ENCODE measurements around the gene KRTAP21-1.
"Not testable (repeated sequence)": the region's sequence is repeated elsewhere in the genome, so short reads cannot be mapped to it uniquely, and the experiment has no call there.

KRTAP21-1 gene

DNA sequence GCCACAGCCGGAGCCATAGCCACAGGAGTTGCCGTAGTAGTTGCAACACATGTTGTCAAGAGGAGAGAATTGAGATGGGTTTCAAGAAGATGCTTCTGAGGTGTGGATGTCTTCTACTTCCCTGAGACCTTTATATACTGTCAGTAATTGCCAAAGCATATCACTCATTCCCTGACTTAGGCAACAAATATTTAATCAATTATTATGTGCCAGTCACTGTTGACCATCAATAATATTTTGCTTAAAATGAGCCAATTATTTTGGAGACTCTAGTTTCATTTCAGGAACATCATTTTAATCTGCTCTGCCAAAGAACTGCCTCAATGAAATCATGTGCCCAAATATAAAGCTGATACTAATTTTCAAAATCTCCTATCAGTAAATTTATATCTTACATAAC, at the start of gene KRTAP21-1:
Gene KRTAP21-1 (minus strand): TSS at position 101 of the 400 bp plus-strand sequence. CDS start 50 bp downstream, at position 51.
- not testable (repeated sequence) for DNase-seq (ENCODE audit: low spot score)

GRCh38 chr21:30800605-30801004, 45.4 kb upstream of the KRTAP21-1 start:
- no peak for DNase-seq (ENCODE audit: low spot score)

GRCh38 chr21:30793581-30794314, 38.5 kb upstream of the KRTAP21-1 start:
- no peak for DNase-seq (ENCODE audit: low spot score)

- no peak for DNase-seq (ENCODE audit: low spot score)
Observed at GRCh38 chr21:30779249-30779648, 24.0 kb upstream of the KRTAP21-1 start.

DNA sequence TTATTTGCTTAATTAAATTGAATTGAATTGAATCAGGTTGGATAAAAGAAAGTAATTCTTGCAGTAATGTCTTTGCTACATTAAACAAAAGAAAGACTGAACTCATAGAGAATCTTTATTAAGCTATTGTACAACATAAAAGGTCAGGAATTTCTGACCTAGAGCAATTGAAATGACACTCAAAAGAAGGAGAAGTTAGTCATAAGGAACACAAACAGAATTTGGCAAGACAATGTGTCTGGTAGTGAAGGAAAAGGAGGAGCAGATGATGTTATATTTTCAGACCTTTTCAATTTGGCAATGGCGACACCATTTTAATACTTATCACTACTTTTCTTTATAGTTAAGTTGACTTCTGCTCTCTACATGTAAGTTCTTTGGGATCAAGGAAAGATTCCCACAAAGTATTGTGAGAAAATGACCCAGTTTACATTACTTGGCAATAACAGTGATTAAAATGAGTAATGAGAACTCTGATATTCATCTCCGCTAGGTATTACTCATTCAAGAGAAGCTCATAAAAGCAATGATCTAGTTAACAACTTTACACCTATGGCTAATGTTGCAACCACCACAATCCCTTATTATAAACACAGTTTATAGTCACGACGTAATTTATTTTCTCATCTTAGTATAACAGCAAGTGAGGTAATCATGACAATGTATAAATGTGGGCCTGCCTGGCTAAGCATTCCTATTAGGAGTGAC, 14.7 kb upstream of the KRTAP21-1 start:
- no peak for DNase-seq (ENCODE audit: low spot score)

GRCh38 chr21:30760776-30761175, 5.5 kb upstream of the KRTAP21-1 start:
- DNase-seq (ENCODE audit: low spot score), result no peak

GRCh38 chr21:30758306-30758705, 3.1 kb upstream of the KRTAP21-1 start:
- DNase-seq (ENCODE audit: low spot score), result no peak

DNA sequence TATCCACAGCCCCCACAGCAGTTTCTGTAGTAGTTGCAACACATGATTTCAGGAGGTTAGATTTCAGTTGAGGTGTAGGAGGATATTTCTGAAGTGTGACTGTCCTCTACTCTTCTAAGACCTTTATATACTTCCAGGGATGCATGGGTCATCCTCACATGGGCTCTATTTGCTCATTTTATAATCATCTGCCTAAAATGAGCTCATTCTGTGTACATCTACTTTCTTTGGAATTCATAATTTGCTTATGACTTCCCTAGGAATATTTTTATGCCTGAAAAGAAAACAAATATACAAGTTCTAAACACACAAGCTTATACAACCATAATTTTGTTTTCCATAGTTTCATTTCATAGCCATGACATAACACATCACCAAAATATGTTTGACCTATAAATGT, 8.1 kb downstream of the KRTAP21-1 start, which contains the start of gene KRTAP21-2:
Gene KRTAP21-2 (minus strand): TSS at position 101 of the 400 bp plus-strand sequence. CDS start 57 bp downstream, at position 44.
- DNase-seq (ENCODE audit: low spot score), result no peak

DNA sequence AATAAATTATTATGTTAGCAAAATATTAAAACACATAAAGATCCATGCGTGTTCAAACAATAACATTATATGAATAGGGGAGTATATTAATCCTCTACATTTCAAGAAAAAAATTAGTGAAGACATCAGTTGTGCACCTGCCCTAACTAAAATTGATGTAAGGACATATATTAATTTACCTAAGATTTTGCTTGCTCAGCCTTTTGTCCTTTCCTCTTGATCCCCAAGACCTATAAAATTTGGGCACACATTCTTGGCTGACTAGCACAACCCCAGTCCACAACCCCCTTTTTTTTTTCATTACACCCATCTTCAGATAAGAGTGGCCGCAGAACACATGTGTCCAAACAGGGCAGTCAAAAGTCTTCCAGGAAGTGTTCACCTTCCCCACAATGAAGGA, 14.8 kb downstream of the KRTAP21-1 start:
- DNase-seq (ENCODE audit: low spot score), result no peak

- no peak for DNase-seq (ENCODE audit: low spot score)
Observed at GRCh38 chr21:30733026-30733425, 22.2 kb downstream of the KRTAP21-1 start.

DNA sequence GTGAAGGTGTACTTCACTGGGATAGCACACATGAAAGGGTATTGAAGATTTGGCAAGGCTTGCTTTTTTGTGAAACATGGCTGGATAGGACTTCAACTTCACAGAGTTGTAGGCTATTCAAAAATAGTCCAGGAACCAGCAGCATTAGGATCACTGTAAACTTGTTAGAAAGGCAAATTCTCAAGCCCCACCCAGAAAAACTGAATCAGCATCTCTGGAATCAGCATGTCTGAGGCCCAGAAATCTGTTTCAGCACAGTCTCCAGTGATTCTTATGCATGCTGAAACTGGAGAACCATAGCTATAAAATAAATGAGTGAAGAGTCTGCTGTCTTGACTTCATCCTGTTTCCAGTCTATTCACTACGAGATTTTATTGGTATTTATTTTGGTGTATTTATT, 28.5 kb downstream of the KRTAP21-1 start:
- no peak for DNase-seq (ENCODE audit: low spot score)

GRCh38 chr21:30719401-30719800, 35.8 kb downstream of the KRTAP21-1 start:
- no peak for DNase-seq (ENCODE audit: low spot score)

DNA sequence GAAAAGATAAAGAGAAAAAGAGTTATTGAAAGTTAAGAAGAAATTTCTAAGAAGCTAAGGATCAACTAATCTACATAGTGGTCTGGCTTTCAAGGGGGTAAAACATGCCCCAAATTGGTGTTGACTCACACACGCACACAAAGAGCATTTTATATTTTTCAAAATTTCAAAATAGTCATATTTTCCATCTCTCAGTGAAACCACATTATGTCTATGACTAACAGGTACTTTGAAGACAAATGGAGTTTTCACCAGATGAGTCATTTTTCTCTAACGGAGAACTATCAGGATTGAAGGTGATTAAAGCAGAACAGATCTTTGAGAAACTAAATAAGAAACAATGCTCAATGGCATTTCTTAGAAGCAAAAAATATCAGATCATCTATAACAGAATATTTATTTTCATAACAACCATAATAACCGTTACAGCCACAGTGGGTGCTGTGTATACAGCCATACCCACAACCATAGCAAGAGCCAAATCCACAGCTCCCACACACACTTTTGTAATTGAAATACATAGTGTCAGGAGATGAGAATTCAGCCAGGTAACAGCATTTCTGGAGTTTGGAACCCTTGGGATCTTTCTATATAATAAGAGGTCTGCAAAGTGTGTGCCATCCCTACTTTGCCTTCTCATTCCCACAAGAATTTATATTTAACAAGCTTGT, 36.9 kb downstream of the KRTAP21-1 start, which contains the start of gene KRTAP21-3:
Gene KRTAP21-3 (minus strand): TSS at position 539 of the 671 bp plus-strand sequence. CDS start 18 bp downstream, at position 521.
- peak; percentile 12 for DNase-seq (ENCODE audit: low spot score)

DNA sequence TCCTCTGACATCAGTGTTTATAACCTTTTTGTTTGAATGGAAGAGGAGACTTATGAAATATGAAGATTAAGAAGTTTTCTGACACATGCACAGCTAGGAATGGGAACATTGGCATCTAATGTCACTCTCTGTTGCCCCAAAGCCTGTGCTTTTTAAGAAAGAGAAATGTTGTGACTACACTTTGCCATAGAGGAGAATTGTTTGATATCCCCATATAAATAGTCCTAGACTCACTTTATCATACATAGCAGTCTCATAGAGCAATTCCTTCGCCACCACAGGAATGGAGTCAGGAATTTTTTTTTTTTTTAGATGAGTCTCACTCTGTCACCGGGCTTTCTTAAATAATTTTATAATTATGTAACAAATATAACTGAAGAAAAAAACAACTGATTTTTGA, 38.1 kb downstream of the KRTAP21-1 start:
- no peak for DNase-seq (ENCODE audit: low spot score)

DNA sequence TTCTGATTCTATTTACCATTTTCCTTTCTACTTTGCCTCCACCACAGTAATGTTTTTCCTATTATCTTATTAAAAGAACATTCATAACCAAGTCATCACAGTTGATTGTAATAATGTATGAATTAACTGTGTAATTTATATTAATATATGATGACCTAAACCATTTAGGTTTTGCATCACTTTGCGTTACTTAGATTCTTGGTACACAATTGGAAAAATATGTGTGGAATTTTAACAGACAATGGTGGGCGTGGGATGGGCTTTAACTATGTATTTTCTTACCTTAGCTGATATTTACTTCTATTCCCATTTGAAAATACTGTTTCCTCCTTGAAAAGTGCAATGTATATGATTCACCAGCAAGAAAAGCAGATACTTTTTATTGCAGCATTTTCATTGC, 40.3 kb downstream of the KRTAP21-1 start:
- DNase-seq (ENCODE audit: low spot score), result no peak

- no peak for DNase-seq (ENCODE audit: low spot score)
Observed at GRCh38 chr21:30714456-30714855, 40.8 kb downstream of the KRTAP21-1 start.

DNA sequence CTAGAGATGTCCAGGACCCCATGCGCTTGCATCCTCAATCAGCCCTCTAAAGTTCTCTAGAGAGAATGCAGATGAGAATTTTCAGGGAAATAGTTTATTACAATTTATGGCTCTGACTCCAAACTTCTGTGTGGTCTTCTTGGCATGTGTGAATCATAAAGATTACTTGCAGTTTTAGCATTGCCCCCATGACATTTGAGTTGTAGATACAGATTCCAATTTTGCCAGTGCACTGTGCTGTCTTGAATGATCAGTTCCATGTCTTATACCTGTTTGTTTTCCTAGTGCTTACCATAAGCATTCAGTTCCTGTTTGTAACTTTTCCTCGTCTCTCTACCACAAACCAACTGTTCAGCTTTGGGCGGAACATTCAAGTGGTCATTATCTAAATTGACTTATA, 41.5 kb downstream of the KRTAP21-1 start:
- DNase-seq (ENCODE audit: low spot score), result no peak

DNA sequence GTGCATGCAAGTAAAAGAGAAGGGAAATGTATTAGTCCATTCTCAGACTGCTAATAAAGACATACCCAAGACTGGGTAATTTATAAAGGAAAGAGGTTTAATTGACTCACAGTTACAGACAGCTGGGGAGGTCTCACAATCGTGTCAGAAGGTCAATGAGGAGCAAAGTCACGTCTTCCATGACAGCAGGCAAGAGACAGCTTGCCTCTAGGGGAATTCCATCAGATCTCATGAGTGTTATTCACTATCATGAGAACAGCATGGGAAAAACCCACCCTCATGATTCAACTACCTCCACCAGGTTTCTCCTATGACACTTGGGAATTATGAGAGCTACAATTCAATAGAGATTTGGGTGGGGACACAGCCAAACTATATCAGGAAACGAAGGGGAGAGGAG, 44.7 kb downstream of the KRTAP21-1 start:
- no peak for DNase-seq (ENCODE audit: low spot score)

DNA sequence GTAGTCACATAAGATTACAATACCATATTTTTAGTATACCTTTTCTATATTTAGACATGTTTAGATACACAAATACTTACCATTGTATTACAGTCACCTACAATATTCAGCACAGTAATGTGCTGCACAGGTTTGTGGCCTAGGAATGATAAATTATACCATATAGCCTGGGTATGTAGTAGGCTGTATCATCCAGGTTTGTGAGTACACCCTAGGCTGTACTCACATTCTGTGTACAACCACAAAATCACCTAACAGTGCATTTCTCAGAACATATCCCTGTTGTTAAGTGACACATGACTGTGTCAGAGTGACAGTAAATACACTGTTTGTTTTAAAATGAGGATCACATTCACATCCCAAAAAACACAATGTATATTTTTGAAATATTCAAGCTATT, 47.8 kb downstream of the KRTAP21-1 start:
- DNase-seq (ENCODE audit: low spot score), result no peak
